ENCODE data around the gene MCC. TPM values are rescaled to one million over a fixed set of nuclear protein-coding genes. Genes with fewer than 3 reads are reported as not detected.

MCC gene
- total RNA-seq, 1 donor from 2014 or later: 33.9 TPM

DNA sequence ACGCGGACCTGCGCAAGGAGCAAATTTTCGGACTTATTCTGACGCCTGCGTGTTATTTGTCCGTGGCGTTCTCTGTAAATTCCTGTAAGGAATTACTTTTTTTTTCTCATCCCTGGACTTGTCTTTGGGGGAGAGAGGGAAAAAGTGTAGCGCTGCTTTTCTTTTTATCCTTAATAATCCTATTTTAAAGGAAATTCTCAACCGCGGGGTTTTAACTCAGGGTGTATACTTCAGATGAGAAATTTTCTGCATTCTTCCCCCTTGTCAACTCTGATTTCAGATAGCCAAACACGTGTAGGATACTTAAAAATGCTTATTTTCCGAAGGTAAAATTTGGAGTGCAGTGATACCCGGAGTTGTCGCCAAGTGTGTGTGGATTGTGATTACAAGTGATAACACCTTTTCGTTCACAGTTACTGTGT lies 510.8 kb downstream of the MCC start:
- Mint-ChIP-seq H3K9me3 (no peaks in the 10 kb centered on the region), H3K4me3 (peak overlapping the region; percentile 94), H3K27me3 (ENCODE audit: low read depth) (no peaks in the 10 kb centered on the region), H3K36me3 (peaks cover 8% of the 10 kb centered on the region), H3K4me1 (peaks cover 46% of the 10 kb centered on the region), H3K27ac (peak overlapping the region; percentile 99)
- TF ChIP-seq, protein P1, sequence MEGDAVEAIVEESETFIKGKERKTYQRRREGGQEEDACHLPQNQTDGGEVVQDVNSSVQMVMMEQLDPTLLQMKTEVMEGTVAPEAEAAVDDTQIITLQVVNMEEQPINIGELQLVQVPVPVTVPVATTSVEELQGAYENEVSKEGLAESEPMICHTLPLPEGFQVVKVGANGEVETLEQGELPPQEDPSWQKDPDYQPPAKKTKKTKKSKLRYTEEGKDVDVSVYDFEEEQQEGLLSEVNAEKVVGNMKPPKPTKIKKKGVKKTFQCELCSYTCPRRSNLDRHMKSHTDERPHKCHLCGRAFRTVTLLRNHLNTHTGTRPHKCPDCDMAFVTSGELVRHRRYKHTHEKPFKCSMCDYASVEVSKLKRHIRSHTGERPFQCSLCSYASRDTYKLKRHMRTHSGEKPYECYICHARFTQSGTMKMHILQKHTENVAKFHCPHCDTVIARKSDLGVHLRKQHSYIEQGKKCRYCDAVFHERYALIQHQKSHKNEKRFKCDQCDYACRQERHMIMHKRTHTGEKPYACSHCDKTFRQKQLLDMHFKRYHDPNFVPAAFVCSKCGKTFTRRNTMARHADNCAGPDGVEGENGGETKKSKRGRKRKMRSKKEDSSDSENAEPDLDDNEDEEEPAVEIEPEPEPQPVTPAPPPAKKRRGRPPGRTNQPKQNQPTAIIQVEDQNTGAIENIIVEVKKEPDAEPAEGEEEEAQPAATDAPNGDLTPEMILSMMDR (IDR thresholded peaks at IDR 0.05; ENCODE audit: unreplicated experiment): no peak
- no peak for DNase-seq (ENCODE audit: low spot score in 2 of 2, unreplicated experiment in 2 of 2)

DNA sequence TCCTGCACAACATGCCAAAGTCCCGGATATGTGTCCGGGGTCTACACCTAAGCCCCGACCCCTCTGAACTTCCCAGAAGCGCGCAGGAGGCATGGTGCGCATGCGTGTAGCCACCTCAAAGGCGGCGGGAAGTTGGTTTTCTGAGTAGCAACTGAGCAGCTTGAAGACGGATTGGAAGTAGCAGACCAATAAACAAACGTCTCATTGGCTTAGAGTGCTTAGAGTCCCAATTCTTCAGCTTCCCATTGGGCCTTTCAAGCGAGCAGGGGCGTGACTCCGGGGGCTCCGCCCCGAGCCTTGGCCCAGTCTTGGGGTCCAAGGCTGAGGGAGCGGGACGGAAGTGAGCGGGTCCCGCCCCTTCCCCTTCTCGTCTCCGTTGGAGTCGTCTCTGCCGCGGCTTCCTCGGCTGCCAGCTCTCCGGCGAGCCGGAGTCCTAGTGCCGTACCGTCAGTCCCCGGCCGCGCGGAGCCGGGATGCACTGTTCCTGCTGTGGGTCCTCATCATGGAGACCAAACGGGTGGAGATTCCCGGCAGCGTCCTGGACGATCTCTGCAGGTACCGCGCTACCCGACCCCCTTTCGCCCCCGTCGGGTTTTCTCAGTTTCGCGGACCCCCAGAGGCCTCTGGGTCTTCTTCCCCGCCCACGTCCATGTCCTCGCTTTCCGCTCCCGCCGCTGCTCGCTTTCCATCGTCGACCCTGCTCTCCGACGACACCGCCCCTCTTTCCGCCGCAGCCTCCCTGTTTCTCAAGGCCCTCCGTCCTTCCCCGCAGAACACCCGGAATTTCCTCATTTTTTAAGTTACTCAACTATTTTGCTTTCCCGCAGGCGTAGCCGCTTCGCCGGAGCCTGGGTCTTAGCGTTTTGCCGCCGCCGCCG lies 511.6 kb downstream of the MCC start, which contains the start of gene DCP2:
TSS of gene DCP2 (plus strand) at position 367 of the 878 bp plus-strand sequence. CDS start at position 503, 136 bp downstream.
- Mint-ChIP-seq H3K9me3 (no peaks in the 10 kb centered on the region), H3K4me1 (peaks cover 45% of the 10 kb centered on the region), H3K27me3 (ENCODE audit: low read depth) (no peaks in the 10 kb centered on the region), H3K36me3 (peaks cover 3% of the 10 kb centered on the region), H3K4me3 (peak within 1 kb of the TSS; percentile 94), H3K27ac (peak within 1 kb of the TSS; percentile 99)
- DNase-seq (ENCODE audit: low spot score in 2 of 2, unreplicated experiment in 2 of 2): peak; percentile 83 to 92
- TF ChIP-seq, protein P1 (IDR thresholded peaks at IDR 0.05; ENCODE audit: unreplicated experiment): no peak

DNA sequence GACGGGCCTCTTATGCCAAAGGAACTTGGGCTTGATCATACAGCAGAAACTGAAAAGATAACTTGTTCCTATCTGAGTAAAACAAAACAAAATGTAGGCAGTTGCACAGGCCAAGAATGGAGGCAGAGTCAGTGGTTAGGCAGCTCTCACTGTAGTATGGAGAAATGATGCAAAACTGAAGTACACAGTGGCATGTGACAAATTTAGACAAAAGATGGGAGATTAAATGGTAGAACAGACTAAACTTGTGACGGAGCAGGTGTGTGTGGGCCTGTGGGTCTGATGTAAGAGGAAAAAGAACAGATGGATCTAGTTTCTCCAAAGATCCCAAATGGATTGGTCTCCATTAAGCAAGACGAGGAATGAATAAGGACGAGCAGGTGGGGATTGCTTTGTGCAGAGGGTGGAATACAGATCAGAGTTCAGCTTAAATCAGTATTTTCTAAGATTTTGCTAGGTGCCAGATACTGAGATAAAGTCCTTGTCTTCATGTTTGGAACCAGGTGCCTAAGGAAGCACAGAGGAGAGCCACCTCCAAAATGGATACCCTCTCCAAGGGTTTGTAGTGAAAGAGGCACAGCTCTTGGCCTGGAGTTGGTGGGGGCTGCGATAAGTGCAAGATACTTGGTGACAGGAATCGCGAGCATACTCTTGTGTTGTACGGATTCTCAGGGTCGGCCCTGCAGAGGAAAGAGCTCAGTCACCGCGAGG lies 512.4 kb downstream of the MCC start:
- TF ChIP-seq, protein P1 (IDR thresholded peaks at IDR 0.05; ENCODE audit: unreplicated experiment): no peak
- peak overlapping the region; percentile 99 for H3K27ac Mint-ChIP-seq
- H3K4me3 Mint-ChIP-seq: peak overlapping the region; percentile 94
- H3K36me3 Mint-ChIP-seq: no peaks in the 10 kb centered on the region
- peaks cover 42% of the 10 kb centered on the region for H3K4me1 Mint-ChIP-seq
- no peaks in the 10 kb centered on the region for H3K27me3 Mint-ChIP-seq (ENCODE audit: low read depth)
- DNase-seq (ENCODE audit: low spot score in 2 of 2, unreplicated experiment in 2 of 2): no peak
- no peaks in the 10 kb centered on the region for H3K9me3 Mint-ChIP-seq

DNA sequence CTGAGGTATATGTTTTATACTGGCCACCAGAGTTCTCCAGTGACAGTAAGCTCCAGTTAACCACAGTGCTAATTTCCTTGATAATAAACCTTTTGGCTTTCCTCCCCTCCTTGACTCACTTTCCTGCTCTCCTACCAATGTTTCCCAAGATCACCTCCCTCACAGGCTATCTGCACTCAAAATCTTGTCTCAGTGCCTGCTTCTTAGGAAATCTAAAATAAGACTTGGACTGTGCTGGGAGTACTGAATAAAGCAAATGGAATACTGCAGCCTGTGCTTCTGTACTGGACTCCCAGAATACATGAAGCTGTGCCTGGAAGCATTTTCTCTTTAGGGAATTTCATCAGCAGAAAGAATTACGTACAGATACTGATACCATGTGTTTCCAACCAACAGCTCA lies 513.4 kb downstream of the MCC start:
- no peak for DNase-seq (ENCODE audit: low spot score in 2 of 2, unreplicated experiment in 2 of 2)
- Mint-ChIP-seq H3K36me3 (no peaks in the 10 kb centered on the region), H3K4me3 (no peak overlapping the region), H3K9me3 (no peaks in the 10 kb centered on the region), H3K27ac (no peak overlapping the region), H3K27me3 (ENCODE audit: low read depth) (no peaks in the 10 kb centered on the region), H3K4me1 (peaks cover 34% of the 10 kb centered on the region)
- TF ChIP-seq, protein P1 (IDR thresholded peaks at IDR 0.05; ENCODE audit: unreplicated experiment): no peak

DNA sequence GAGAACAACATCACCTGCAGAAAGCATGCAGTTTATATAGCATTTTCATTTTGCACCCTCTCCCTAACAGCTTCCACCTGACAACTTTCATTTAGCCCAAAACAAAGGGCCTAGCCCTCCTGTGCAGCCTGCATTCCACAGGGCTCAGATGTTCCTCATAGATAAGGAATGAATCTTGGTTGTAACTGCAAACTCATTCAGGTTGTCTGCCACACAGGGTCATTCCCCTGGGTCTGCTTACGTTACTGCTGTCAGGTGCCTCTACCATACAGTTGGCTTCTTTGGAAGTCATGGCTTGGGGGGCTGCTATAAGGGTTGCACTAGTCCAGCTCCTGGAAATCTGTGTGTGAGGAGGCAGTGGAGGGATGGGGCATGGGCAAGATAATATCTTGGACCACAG lies 514.3 kb downstream of the MCC start:
- Mint-ChIP-seq H3K27ac (no peak overlapping the region), H3K27me3 (ENCODE audit: low read depth) (no peaks in the 10 kb centered on the region), H3K4me3 (no peak overlapping the region), H3K4me1 (peaks cover 27% of the 10 kb centered on the region), H3K36me3 (no peaks in the 10 kb centered on the region), H3K9me3 (no peaks in the 10 kb centered on the region)
- DNase-seq (ENCODE audit: low spot score in 2 of 2, unreplicated experiment in 2 of 2): no peak
- TF ChIP-seq, protein P1 (IDR thresholded peaks at IDR 0.05; ENCODE audit: unreplicated experiment): no peak

All from mesothelial cell of epicardium (in vitro differentiated cells).